ENCODE results near the gene EGFR.

The EGFR gene

GRCh38 chr7:55018361-55019190 lies at the start of gene EGFR:
Gene EGFR (plus strand): TSS chr7:55019017. CDS start chr7:55019278, 261 bp downstream.
- DNase-seq = peak; percentile 32

DNA sequence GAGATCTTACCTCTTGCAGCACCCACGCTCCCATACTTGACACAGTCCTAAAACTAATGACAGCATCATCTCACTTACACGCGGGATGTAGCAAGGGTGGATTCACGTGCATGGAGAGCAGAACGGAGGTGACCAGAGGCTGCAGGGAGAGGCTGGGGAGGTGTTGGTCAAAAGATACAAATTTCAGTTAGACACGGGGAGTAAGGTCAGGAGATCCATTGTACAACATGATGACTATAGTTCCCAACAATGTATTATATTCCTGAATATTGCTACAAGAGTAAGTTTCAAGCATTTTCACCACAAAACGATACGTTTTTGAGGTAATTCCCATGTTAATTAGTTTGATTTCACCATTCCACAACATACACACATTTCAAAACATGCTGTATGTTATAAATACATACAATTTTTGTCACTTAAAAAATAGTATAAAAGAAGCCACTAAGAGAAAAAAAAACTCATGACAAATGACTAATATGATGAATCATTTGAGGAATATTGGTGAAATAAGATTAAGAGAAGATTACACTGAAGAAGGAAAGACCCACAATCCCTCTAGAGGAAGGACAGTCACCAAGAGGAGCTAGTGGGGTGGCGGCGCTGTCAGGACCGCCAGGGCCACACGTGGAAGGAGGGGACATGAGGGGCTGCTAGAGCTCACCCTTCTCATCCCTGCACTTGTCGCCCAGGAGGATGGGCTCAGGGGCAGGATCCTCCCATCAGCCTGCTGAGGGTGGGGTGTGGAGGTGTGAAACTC lies 49.4 kb upstream of the EGFR start:
- DNase-seq = no peak

DNA sequence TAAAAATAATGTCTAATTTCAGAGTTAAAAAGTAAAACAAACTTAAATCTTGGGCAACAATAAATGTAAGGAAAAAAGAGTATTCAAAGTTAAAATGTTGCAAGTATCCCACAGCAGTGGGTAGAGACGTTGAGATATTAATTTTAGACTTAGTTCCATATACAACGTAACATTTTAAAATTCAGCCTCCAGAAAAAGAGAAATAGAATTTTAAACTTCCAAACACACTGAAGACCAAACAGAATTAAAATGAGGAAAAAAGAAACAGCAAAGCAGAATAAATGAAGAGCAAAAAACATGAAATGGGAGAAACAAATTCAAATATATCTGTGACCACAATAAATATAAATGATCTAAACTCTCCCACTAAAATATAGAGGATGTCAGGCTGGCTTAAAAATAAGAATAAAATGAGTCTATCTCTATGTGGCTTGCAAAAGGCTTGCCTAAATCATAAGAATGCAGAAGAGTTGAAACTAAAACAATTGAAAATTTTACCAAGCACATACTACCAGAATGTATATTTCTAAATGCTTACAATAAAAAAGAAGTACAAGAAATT lies 46.0 kb upstream of the EGFR start:
- no peak for DNase-seq

- no peak for DNase-seq
Measured at GRCh38 chr7:54978364-54979116, 40.3 kb upstream of the EGFR start.

DNA sequence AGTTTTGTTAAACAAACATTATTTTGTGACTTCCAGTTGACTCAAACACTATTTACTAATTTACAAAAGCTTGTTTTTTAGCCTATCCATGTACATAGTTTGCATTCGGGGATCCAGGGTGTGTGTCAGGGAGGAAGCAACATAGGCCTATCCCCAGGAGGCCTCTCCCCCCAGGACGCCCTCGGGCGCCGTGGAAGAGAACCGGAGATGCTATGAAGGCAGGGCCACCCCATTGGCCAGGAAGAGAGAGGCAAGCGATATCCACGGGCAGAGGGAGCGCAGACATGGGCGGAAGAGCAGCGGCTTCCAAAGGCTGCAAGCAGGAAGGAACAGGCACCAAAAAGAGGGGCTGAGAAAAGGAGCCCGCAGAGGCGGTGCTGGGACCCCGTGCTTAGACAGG lies 38.3 kb upstream of the EGFR start:
- DNase-seq = no peak

- no peak for DNase-seq
Measured at GRCh38 chr7:54981913-54982312, 36.9 kb upstream of the EGFR start.

- DNase-seq = no peak
Measured at GRCh38 chr7:54985426-54986330, 33.1 kb upstream of the EGFR start.

DNA sequence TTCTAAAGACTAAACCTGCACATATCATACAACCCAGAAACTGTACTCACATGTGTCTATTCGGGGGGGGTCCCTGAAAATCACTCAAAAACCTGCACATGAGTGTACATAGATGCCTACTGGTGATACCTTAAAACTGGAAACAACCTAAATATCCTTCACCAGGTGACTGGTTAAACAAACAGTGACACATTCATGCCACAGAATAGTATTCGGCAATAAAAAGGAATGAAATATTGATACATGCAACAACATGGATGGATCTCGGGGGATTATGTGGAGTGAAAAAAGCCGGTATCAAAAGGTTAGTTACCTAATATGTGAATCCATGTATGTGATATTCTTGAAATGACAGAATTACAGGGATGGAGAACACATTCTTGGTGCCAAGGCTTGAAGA lies 32.1 kb upstream of the EGFR start:
- DNase-seq = no peak

- no peak for DNase-seq
Measured at GRCh38 chr7:54987772-54988171, 31.0 kb upstream of the EGFR start.

GRCh38 chr7:54988516-54988915 lies 30.3 kb upstream of the EGFR start:
- DNase-seq = no peak

DNA sequence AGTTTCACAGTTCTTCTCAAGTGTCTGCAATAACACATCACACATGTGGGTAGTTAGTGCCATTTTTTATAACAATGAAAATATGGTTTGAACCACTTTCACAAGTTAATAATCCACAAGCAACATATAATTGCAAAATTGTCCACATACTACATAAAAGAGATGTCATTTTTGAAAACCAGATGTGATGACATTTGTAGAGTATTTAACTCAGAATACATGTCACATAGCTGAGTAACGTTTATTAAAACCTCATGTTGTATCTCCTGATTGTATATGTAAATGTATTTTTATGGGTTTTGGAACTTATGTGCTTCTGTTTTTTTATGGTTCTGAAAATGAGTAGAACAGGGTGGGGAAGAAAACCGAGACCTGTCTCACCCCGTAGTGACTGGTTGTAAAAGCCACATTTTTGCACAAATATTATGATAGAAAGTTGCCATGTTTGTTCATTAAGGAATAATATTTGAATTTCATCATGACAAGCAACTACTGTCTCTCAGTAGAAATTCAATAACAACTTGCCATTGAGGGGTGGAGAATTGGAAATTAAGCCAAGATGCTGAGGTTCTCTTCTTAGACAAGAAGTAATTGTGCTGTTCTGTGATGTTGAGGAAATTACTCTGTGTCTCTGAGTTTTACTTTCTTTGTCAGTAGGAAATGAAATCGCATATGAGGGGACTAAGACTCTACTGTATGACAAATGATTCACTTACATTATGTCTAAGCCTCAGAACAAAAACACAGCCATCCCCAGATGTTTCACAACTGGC lies 29.2 kb upstream of the EGFR start:
- DNase-seq = no peak

GRCh38 chr7:54991341-54991740 lies 27.5 kb upstream of the EGFR start:
- DNase-seq = no peak

DNA sequence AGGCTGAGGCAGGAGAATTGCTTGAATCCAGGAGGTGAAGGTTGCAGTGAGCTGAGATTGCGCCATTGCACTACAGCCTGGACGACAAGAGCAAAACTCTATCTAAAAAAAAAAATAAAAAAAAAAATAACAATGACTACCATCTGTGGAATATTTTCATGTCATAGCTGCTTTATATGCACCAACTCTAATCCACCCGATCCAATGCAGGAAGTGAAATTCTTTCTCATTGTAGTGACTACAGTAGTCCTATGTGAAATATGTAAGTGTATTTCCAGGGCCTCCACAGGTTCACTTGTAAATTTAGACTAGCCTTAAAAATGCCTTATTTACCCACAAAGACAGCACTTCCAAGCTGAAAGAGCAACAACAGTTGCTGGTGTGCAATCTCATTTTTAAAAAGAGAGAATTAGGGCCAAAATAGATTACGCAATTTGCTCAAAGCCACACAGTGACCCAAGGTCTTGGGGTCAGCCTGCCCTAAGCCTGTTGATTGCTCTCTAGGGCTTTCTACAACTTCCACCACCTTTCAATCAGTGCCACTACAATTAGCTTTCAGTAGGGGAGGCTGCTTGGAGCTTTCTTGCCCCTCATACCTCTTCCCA lies 25.8 kb upstream of the EGFR start:
- DNase-seq = no peak

DNA sequence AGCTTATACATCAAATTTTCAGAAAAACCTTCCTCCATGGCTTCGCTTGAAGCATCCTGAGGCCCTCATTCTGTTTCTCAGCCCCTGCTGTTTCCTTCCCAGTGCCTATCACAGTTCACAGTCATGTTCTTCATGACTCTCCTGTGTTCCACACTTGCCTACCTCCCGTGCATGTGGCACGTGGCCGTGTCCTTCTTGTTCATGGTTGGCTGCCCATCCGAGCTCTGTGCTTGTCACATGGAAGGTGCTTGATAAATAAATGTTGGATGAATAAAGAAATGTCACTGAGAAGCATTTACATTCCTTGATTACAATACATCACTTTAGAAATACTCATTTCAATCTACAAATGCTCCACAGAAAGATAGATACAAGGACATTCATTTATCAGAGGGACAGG lies 23.7 kb upstream of the EGFR start:
- DNase-seq = no peak

DNA sequence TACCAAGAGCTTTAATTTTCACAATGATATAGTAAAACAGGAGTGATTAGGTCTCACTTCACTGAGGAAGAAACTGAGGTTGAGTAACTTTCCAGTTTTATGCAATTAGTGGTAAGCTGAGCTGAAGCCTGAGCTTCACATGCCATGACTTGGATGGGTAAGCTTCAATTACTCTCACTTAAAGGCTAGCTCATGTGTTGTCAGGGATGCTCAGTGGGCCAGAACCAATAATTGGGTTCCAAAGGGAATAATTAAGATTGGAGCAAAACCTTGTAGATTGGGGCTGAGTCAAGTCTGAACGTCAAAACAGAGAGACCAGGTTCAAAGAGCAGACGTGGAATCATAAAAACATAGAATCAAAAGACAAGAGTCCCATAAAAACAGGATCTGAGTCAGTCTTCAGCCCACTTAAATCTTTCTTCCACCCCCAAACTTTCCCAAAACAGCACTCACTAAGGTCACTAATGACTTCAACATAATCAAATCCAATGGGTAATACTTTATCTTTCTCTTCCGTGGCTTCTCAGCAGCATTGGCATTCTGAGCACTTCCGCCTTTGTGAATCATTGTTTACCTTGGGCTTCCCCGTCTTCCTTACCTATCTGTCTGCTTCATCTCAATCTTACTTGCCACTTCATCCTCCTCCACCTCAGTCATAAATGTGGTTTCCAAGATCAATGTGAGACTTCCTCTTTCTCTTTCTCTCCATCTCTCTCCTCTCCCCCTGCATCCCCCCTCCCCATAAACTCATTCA lies 23.0 kb upstream of the EGFR start:
- DNase-seq = no peak

DNA sequence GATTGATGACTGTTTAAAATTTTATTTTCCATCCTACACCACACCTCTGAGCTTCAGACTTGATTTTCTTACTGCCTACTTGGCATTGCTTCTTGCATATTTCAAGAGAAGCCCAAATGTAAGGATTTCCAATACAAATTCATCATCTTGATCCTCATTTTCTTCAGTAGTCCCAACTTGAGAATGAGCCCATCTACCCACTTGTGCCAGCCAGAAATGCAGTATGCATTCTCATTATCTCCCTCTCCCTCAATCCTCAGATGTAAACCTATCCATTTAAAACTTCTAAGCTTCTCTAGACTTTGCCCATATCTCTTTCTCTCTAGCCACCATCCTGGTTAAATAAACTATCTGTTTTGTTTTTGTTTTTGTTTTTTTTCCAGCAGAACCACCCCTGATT lies 22.4 kb upstream of the EGFR start:
- DNase-seq = no peak

DNA sequence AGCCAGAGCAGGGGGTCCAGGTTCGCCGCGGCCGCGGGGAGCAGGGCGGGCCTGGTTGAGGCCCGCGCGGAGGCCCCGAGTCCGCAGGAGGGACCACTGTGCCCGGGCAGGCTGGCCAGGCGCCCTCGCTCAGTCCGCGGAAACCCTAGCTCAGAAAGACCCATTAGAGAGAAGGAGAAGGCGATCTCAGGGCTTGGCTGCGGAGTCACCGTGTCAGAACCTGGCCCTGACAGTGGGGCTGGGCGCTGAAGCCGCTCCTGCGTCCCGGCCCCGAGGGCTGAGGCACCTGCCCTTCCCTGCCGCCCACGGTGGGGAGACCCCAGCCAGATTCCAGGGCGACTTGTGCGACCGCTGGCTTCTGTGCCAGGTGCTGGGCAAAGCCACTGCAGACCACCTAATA lies 14.2 kb upstream of the EGFR start:
- no peak for DNase-seq

DNA sequence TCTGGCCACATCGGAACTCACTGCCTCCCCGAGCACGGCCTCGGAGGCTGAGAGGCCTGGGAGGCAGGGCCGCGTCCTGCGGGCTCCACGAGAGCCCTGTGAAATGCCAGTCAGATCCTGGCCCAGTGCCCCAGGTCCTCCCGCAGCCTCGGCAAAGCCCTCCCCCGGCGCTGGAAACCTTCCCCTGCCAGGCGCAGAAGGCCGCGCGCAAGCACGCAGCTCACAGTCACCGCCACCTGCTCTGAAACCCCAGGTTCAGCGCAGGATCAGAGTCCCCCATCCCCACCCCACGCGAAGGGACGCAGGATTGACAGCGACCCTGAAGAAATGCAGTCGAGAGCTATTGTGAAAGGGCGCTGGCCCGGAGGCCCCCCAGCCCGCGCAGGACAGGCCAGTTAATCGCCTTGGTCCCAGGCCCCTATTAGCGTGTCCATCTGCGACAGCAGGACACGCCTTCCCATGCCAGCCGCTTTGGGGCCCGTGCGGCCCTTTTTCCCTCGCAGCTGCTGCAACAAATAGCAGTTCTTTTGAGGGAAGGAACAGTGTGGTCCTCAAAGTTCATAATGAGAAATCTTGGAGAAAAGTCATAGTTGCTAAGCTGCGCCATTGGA lies 13.5 kb upstream of the EGFR start:
- no peak for DNase-seq

DNA sequence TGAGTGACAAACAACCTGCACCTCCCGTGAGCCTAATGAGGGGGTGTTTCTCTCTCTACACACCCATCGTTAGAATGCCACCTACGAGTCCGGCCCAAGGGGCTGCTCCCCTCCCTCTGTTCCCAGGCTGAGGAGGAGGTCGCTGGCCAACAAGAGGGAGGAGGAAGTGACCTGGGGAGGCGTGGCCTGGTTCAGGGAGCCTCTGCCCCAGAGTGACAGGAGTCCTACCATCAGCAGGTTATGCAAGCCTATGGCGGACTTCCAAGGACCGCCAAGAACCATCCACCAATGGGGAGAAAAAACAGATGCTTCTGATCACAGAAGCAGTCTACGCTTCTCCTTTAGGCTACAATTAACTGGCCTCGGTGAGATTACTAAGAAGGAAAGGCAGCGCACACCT lies 12.3 kb upstream of the EGFR start:
- peak; percentile 46 for DNase-seq

DNA sequence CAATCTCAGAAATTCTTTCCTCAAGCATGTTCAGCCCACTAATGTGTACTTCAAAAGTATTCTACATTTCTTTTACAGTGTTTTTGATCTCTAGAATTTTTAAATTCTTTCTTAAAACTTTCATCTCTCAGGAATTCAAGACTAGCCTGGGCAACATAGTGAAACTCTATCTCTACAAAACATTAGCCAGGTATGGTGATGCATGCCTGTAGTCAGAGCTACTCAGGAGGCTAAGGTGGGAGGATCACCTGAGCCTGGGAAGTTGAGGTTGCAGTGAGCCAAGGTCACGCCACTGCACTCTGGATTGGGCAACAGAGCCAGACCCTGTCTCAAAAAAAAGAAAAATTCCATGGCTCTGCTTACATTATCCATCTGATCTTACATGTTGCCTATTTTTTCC lies 5.0 kb upstream of the EGFR start:
- no peak for DNase-seq

Data from NCI-H1436 (cell line).